ENCODE measurements around the gene SPRTN. TPM values are rescaled to one million over a fixed set of nuclear protein-coding genes. Genes with fewer than 3 reads are reported as not detected.
"Not testable (repeated sequence)": the region's sequence is repeated elsewhere in the genome, so short reads cannot be mapped to it uniquely, and the experiment has no call there.

SPRTN gene
- polyA plus RNA-seq, 4 donors: 3.8 to 8.6 (median 4.2) TPM

GRCh38 chr1:231340328-231341013 lies 2.4 kb downstream of the SPRTN start:
- Histone ChIP-seq H3K4me3 (ENCODE audit: low read depth in 1 of 3, low read length in 3 of 3) (no peak overlapping the region), H3K9me3 (ENCODE audit: control insufficient read depth in 2 of 2, insufficient read depth in 1 of 2, low read depth in 1 of 2, low read length in 1 of 2) (no peaks in the 10 kb centered on the region), H3K27me3 (ENCODE audit: control insufficient read depth in 3 of 3, insufficient read depth in 3 of 3, low read length in 3 of 3) (no peaks in the 10 kb centered on the region), H3K4me1 (ENCODE audit: control insufficient read depth in 3 of 3, insufficient read depth in 2 of 3, low read depth in 1 of 3, low read length in 2 of 3) (peaks cover 0 to 10% (median 9%) of the 10 kb centered on the region in 3 donors), H3K36me3 (ENCODE audit: control insufficient read depth in 3 of 3, insufficient read depth in 2 of 3, low read depth in 1 of 3, low read length in 3 of 3) (peaks cover 0 to 12% (median 2%) of the 10 kb centered on the region in 3 donors), H3K27ac (ENCODE audit: low read depth in 1 of 3, low read length in 2 of 3) (no peak overlapping the region)
- FAIRE-seq (no peak), DNase-seq (no peak)
- WGBS, 3 donors: 87 to 98% (median 96%) methylated on average over 6 of the region's 6 CpGs

DNA sequence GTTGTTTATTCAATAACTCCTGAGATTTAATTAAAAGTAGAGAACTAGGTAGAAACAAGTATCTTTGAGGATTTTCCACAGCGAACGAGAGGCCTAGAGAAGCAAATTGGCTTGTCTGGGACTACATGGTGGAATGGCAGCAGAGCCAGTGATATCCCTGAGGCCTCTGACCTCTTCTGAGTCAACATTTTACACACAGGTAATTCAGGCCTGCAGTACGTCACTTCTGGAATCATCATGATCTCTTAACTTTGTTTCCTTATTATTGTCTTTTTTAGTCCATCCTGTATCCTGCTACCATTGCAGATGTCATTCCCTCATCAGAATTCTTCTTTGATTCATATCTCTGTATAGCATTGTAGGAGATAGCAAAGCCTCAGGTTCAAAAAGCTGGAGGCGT lies 9.9 kb downstream of the SPRTN start:
- Histone ChIP-seq H3K4me3 (ENCODE audit: low read depth in 1 of 3, low read length in 3 of 3) (no peak overlapping the region), H3K4me1 (ENCODE audit: control insufficient read depth in 3 of 3, insufficient read depth in 2 of 3, low read depth in 1 of 3, low read length in 2 of 3) (no peaks in the 10 kb centered on the region), H3K36me3 (ENCODE audit: control insufficient read depth in 3 of 3, insufficient read depth in 2 of 3, low read depth in 1 of 3, low read length in 3 of 3) (peaks cover 3 to 27% (median 18%) of the 10 kb centered on the region in 3 donors), H3K9me3 (ENCODE audit: control insufficient read depth in 2 of 2, insufficient read depth in 1 of 2, low read depth in 1 of 2, low read length in 1 of 2) (no peaks in the 10 kb centered on the region), H3K27ac (ENCODE audit: low read depth in 1 of 3, low read length in 2 of 3) (no peak overlapping the region), H3K27me3 (ENCODE audit: control insufficient read depth in 3 of 3, insufficient read depth in 3 of 3, low read length in 3 of 3) (no peaks in the 10 kb centered on the region)
- 92 to 97% (median 94%) methylated on average over 4 of the region's 4 CpGs for WGBS, 3 donors
- FAIRE-seq (no peak), DNase-seq (no peak)

DNA sequence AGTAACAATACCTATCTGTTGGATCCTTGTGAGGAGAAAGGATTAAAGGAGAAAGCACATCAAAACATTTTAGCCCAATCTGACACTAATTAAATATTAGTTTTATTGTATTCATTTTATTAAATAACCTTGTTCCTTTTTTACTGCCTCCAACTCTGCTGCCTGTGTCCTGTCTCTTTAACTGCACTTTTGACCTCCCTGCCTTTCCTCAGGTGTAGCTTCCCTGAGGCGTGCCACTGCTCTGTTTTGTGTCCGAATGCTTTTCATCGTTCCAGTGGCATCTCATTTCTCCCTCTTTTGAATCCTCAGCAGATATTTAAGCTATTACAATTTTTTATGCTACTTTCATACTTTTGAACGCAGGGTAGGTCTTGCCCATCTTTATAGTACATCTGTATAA lies 10.3 kb downstream of the SPRTN start:
- Histone ChIP-seq H3K36me3 (ENCODE audit: control insufficient read depth in 3 of 3, insufficient read depth in 2 of 3, low read depth in 1 of 3, low read length in 3 of 3) (peaks cover 3 to 27% (median 18%) of the 10 kb centered on the region in 3 donors), H3K9me3 (ENCODE audit: control insufficient read depth in 2 of 2, insufficient read depth in 1 of 2, low read depth in 1 of 2, low read length in 1 of 2) (no peaks in the 10 kb centered on the region), H3K27ac (ENCODE audit: low read depth in 1 of 3, low read length in 2 of 3) (no peak overlapping the region), H3K4me3 (ENCODE audit: low read depth in 1 of 3, low read length in 3 of 3) (no peak overlapping the region), H3K4me1 (ENCODE audit: control insufficient read depth in 3 of 3, insufficient read depth in 2 of 3, low read depth in 1 of 3, low read length in 2 of 3) (no peaks in the 10 kb centered on the region), H3K27me3 (ENCODE audit: control insufficient read depth in 3 of 3, insufficient read depth in 3 of 3, low read length in 3 of 3) (no peaks in the 10 kb centered on the region)
- FAIRE-seq (no peak), DNase-seq (no peak)
- WGBS, 3 donors: 89 to 96% (median 92%) methylated on average over 4 of the region's 4 CpGs

DNA sequence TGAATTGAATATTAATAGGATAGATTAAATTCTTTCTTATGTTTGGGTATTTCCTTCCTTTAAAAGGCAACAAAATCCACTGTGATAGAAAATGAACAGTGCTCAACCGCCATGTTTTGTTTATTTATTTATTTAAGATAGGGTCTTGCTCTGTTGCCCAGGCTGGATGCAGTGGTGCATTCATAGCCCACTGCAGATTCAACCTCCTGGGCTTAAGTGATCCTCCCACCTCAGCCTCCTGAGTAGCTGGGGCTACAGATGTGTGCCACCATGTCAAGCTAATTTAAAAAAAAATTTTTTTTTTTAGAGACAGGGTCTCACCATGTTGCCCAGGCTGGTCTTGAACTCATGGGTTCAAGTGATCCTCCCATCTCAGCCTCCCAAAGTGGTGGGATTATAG lies 10.8 kb downstream of the SPRTN start:
- H3K4me3 ChIP-seq (ENCODE audit: low read depth in 1 of 3, low read length in 3 of 3); DNase-seq; H3K27ac ChIP-seq (ENCODE audit: low read depth in 1 of 3, low read length in 2 of 3); H3K27me3 ChIP-seq (ENCODE audit: control insufficient read depth in 3 of 3, insufficient read depth in 3 of 3, low read length in 3 of 3); H3K9me3 ChIP-seq (ENCODE audit: control insufficient read depth in 2 of 2, insufficient read depth in 1 of 2, low read depth in 1 of 2, low read length in 1 of 2); H3K4me1 ChIP-seq (ENCODE audit: control insufficient read depth in 3 of 3, insufficient read depth in 2 of 3, low read depth in 1 of 3, low read length in 2 of 3); FAIRE-seq: not testable (repeated sequence)
- 93 to 100% (median 94%) methylated on average over 1 of the region's 1 CpG for WGBS, 3 donors
- H3K36me3 ChIP-seq (ENCODE audit: control insufficient read depth in 3 of 3, insufficient read depth in 2 of 3, low read depth in 1 of 3, low read length in 3 of 3): peaks cover 3 to 27% (median 18%) of the 10 kb centered on the region in 3 donors

- no peaks in the 10 kb centered on the region for H3K4me1 ChIP-seq (ENCODE audit: control insufficient read depth in 3 of 3, insufficient read depth in 2 of 3, low read depth in 1 of 3, low read length in 2 of 3)
- no peak overlapping the region for H3K4me3 ChIP-seq (ENCODE audit: low read depth in 1 of 3, low read length in 3 of 3)
- no peak for DNase-seq
- FAIRE-seq: no peak
- no peaks in the 10 kb centered on the region for H3K9me3 ChIP-seq (ENCODE audit: control insufficient read depth in 2 of 2, insufficient read depth in 1 of 2, low read depth in 1 of 2, low read length in 1 of 2)
- no peaks in the 10 kb centered on the region for H3K27me3 ChIP-seq (ENCODE audit: control insufficient read depth in 3 of 3, insufficient read depth in 3 of 3, low read length in 3 of 3)
- 45 to 65% (median 64%) methylated on average over 2 of the region's 2 CpGs for WGBS, 3 donors
- H3K36me3 ChIP-seq (ENCODE audit: control insufficient read depth in 3 of 3, insufficient read depth in 2 of 3, low read depth in 1 of 3, low read length in 3 of 3): peaks cover 3 to 21% (median 16%) of the 10 kb centered on the region in 3 donors
- no peak overlapping the region for H3K27ac ChIP-seq (ENCODE audit: low read depth in 1 of 3, low read length in 2 of 3)
Measured at GRCh38 chr1:231351816-231352215, 13.7 kb downstream of the SPRTN start.

- H3K4me3 ChIP-seq (ENCODE audit: low read depth in 1 of 3, low read length in 3 of 3): no peak overlapping the region
- H3K27me3 ChIP-seq (ENCODE audit: control insufficient read depth in 3 of 3, insufficient read depth in 3 of 3, low read length in 3 of 3): no peaks in the 10 kb centered on the region
- no peak for DNase-seq
- peaks cover 3 to 14% (median 14%) of the 10 kb centered on the region in 3 donors for H3K36me3 ChIP-seq (ENCODE audit: control insufficient read depth in 3 of 3, insufficient read depth in 2 of 3, low read depth in 1 of 3, low read length in 3 of 3)
- no peaks in the 10 kb centered on the region for H3K9me3 ChIP-seq (ENCODE audit: control insufficient read depth in 2 of 2, insufficient read depth in 1 of 2, low read depth in 1 of 2, low read length in 1 of 2)
- FAIRE-seq: no peak
- H3K4me1 ChIP-seq (ENCODE audit: control insufficient read depth in 3 of 3, insufficient read depth in 2 of 3, low read depth in 1 of 3, low read length in 2 of 3): peaks cover 0 to 2% (median 2%) of the 10 kb centered on the region in 3 donors
- WGBS, 3 donors: 12 to 62% (median 39%) methylated on average over 2 of the region's 2 CpGs
- H3K27ac ChIP-seq (ENCODE audit: low read depth in 1 of 3, low read length in 2 of 3): no peak overlapping the region
Measured at GRCh38 chr1:231353086-231353485, 15.0 kb downstream of the SPRTN start.

DNA sequence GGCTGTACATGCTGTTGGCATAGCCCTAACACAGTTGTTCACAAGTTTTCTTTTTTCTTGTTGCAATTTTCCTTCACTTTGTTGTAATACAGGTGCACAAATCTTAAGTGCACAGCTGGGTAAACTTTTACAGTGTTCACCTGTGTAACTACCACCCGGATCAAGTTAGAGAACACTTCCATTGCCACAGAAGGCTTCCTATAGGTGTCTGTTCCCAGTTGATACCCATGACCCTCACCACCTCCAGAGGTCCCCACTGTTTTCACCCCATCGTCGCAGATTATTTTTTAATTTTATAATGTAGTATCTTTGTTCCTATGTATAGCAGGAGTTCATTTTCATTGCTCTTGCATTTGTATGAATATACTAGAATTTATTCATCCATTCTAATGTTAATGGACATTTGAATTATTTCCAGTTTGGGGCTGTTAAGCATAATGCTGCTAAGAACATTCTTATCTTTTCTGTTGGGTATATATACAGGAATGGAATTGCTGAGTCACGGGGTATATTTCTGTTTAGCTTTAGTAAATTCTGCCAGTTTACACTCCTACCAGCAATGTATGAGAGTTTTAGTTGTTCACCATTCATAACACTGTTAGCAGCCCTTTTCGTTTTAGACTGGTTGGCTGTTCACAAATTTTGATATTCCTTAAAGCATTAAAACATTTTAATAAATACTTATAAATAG lies 16.4 kb downstream of the SPRTN start:
- FAIRE-seq (no peak), DNase-seq (no peak)
- Histone ChIP-seq H3K27me3 (ENCODE audit: control insufficient read depth in 3 of 3, insufficient read depth in 3 of 3, low read length in 3 of 3) (no peaks in the 10 kb centered on the region), H3K9me3 (ENCODE audit: control insufficient read depth in 2 of 2, insufficient read depth in 1 of 2, low read depth in 1 of 2, low read length in 1 of 2) (no peaks in the 10 kb centered on the region), H3K4me1 (ENCODE audit: control insufficient read depth in 3 of 3, insufficient read depth in 2 of 3, low read depth in 1 of 3, low read length in 2 of 3) (peaks cover 0 to 3% (median 3%) of the 10 kb centered on the region in 3 donors), H3K4me3 (ENCODE audit: low read depth in 1 of 3, low read length in 3 of 3) (no peak overlapping the region), H3K27ac (ENCODE audit: low read depth in 1 of 3, low read length in 2 of 3) (no peak overlapping the region), H3K36me3 (ENCODE audit: control insufficient read depth in 3 of 3, insufficient read depth in 2 of 3, low read depth in 1 of 3, low read length in 3 of 3) (peaks cover 3 to 12% (median 6%) of the 10 kb centered on the region in 3 donors)
- 85 to 90% (median 89%) methylated on average over 5 of the region's 5 CpGs for WGBS, 3 donors

DNA sequence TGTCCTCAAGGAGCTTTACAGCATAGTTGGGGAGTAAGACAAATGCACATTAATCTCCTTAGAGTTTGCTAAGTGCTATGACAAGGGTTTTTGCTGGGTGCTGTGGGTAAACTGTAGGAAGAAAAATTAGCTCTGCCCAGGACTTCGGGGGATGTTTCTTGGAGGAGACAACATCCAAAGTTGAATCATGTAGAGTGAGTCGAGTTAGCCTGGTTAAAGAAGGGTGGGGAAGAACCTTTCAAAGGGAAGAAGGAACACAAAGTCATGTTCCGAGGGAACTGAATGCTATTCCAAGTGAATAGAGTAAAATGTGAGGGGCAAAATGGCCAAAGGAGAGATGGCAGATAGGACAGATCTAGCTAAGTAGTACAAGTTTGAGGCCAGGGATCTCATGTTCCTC lies 17.1 kb downstream of the SPRTN start:
- Histone ChIP-seq H3K27ac (ENCODE audit: low read depth in 1 of 3, low read length in 2 of 3) (no peak overlapping the region), H3K27me3 (ENCODE audit: control insufficient read depth in 3 of 3, insufficient read depth in 3 of 3, low read length in 3 of 3) (no peaks in the 10 kb centered on the region), H3K9me3 (ENCODE audit: control insufficient read depth in 2 of 2, insufficient read depth in 1 of 2, low read depth in 1 of 2, low read length in 1 of 2) (no peaks in the 10 kb centered on the region), H3K4me3 (ENCODE audit: low read depth in 1 of 3, low read length in 3 of 3) (no peak overlapping the region), H3K4me1 (ENCODE audit: control insufficient read depth in 3 of 3, insufficient read depth in 2 of 3, low read depth in 1 of 3, low read length in 2 of 3) (peaks cover 0 to 3% (median 3%) of the 10 kb centered on the region in 3 donors), H3K36me3 (ENCODE audit: control insufficient read depth in 3 of 3, insufficient read depth in 2 of 3, low read depth in 1 of 3, low read length in 3 of 3) (peaks cover 3 to 9% (median 3%) of the 10 kb centered on the region in 3 donors)
- FAIRE-seq (no peak), DNase-seq (no peak)
- WGBS, 3 donors: 81 to 94% (median 90%) methylated on average over 3 of the region's 3 CpGs

All from small intestine (tissue), 7 donors.